NCI-H510A (cell line): ENCODE measurements around the gene MLST8.

ENCODE experiments used
- DNase-seq: peaks from one replicate; lab custom pipeline; 2025; lab: John Stamatoyannopoulos, UW

Gene MLST8

GRCh38 chr16:2173916-2174315 is 31.3 kb upstream of the MLST8 start:
- DNase-seq: no peak

GRCh38 chr16:2174396-2175131 is 30.7 kb upstream of the MLST8 start:
- DNase-seq: no peak

GRCh38 chr16:2175454-2175853 is 29.8 kb upstream of the MLST8 start:
- no peak for DNase-seq

- no peak for DNase-seq
Measured at GRCh38 chr16:2176047-2176446, 29.2 kb upstream of the MLST8 start.

DNA sequence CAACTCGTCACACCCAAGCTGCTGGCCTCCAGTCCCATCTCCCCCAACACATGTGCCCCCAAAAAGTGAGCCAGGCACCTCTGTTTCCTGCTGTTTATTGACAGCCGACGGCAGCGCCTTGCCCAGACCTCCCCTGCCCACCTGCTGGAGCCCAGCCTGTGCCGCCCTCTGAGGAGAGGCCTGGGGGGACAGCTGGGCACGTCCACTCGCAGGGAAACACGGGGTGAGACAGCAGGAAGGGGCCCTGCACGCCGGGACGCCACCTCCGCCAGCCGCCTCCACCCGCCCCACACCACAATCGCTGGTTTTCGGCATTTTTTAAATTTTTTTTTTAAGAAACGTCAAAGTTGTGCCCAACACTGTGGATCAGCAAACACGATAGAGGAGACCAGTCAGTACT is 28.2 kb upstream of the MLST8 start:
- no peak for DNase-seq

- DNase-seq: no peak
Measured at GRCh38 chr16:2177561-2177960, 27.7 kb upstream of the MLST8 start.

DNA sequence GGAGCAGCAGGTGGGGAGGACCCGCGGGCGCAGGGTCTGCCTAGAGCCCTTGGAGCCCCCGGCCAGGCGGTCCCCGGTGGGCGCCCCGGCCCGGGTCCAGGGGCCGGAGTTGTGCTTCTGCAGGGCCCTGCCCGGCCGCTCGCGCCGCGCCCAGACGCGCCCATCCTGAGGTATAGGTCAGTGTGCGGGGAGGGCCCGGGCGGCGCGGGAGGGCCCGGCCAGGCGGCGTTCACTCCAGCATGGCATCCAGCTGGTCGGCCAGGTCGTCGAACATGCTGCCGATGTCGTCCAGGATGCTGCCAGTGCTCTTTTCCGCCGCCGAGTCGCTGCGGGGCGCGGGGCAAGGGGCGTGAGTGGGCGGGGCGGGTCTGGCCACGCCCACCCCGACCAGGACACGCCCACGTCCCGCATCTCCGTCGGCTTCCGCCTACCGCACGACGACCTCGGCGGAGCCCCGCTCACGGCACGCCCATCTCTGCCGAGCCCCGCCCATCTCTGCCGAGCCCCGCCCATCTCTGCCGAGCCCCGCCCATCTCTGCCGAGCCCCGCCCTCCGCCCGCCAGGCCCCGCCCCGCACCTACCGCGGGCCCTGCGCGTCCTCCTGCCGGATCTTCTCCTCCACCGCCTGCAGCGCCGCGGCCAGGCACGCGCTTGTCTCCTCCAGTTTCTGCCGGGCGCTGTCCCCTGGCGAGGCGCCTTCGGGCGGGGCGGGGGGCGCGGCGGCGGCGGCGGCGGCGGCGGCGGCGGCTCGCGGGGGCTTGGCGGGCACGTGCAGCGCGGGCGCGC is 26.7 kb upstream of the MLST8 start:
- no peak for DNase-seq

DNA sequence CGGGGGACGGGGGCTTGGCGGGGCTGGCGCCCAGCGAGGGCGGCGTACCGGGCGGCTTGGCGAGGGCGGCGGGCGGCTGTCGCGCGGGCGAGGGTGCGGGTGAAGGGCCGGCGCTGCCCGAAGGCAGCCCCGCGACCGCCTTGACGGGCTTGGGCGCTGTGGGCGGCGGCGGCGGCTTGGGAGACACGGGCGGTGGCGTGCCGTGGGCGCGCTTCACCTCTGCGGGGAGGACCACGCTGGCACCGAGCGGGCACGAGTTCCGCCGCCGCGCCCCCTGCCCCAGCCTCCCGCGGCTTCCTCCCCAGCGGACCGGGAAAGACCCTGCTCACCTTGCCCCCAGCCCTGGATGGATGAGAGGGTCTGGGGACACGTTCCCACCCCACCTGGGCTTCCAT is 26.1 kb upstream of the MLST8 start:
- no peak for DNase-seq

GRCh38 chr16:2179576-2179975 is 25.7 kb upstream of the MLST8 start:
- no peak for DNase-seq

DNA sequence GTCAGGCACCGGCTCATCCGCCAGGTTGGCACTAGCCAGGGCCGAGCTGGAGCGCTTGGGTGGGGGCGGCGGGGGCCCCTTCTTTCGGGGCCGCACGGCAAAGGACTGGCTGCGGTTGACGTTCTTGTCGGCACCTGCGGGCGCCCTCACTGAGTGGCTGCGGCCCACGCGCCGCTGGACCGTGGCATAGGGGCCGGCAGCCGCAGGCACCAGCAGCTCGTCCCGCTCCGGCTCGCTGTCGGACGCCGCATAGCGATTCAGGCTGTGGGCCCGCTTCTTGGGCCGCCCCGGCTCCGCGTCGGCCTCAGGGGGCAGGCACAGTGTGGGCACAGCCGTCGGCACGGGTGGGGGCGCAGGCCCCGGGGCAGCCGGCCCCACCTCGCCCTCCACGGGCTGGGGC is 24.8 kb upstream of the MLST8 start:
- DNase-seq: no peak

GRCh38 chr16:2180962-2181923 is 24.0 kb upstream of the MLST8 start:
- DNase-seq: no peak

GRCh38 chr16:2181952-2182351 is 23.3 kb upstream of the MLST8 start:
- no peak for DNase-seq

- no peak for DNase-seq
Measured at GRCh38 chr16:2183671-2184070, 21.6 kb upstream of the MLST8 start.

- no peak for DNase-seq
Measured at GRCh38 chr16:2184346-2184745, 20.9 kb upstream of the MLST8 start.

GRCh38 chr16:2184962-2185361 is 20.3 kb upstream of the MLST8 start:
- DNase-seq: no peak

GRCh38 chr16:2186064-2186463 is 19.2 kb upstream of the MLST8 start:
- no peak for DNase-seq

DNA sequence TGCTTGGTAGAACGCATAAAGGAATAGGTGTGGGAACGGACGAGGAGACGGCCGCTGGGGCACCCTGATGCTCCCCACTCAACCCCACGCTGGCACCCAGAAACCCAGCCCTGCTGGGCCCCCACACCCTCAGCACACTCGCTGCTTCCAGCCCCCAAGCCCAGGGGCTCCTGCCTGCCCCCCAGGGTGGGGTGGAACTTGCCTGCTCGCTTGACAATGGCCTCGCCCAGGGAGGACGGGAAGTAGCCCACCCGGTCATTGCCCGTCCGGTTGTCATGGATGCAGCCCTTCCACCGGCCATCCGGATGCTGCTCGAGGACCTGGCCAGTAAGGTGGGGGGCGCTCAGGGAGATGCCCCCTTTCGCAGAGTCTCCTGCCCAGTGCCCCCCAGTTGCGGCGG is 18.7 kb upstream of the MLST8 start:
- no peak for DNase-seq

- no peak for DNase-seq
Measured at GRCh38 chr16:2187212-2187611, 18.0 kb upstream of the MLST8 start.

- DNase-seq: no peak
Measured at GRCh38 chr16:2188395-2188794, 16.9 kb upstream of the MLST8 start.

DNA sequence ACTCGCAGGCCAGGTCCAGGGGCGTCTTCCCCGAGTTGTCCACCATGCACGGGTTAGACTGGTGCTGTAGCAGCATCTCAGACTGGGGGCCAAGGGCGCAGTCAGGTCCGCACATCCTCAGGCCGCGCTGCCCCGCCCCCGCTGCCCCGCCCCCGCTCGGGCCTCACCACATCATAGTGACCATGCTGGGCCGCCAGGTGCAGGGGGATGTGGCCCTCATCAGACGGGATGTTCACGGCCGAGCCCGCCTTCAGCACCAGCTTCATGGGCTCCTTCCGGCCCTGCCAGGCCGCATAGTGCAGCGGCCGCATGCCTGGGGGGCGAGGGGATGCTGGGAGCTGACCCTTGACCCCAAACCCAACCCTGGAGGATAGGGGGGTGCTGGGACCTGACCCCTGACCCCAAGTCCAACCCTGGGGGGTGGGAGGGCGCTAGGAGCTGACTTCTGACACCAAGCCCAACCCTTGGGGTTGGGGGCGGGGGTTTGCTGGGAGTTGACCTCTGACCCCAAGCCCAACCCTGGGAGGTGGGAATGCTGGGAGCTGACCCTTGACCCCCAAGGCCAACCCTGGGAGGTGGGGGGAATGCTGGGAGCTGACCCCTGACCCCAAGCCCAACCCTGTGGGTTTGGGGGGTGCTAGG is 15.9 kb upstream of the MLST8 start:
- no peak for DNase-seq

- no peak for DNase-seq
Measured at GRCh38 chr16:2190002-2190658, 15.1 kb upstream of the MLST8 start.
